K562 (cell line): ENCODE data around the gene VSIG2. TPM values are rescaled to one million over a fixed set of nuclear protein-coding genes. Genes with fewer than 3 reads are reported as not detected.

Experiments
- ARID2 ChIP-seq: fragments of 450-650 bp; IDR thresholded peaks from 2 replicates; pipeline ENCODE4 v1.6.1; 2017; ENCODE audit warnings: antibody characterized with exemption, mild to moderate bottlenecking
- CHD7 ChIP-seq: fragments of 200-600 bp; sonication (generic); IDR thresholded peaks from one replicate; pipeline ENCODE4 v1.6.1; 2012; ENCODE audit warnings: mild to moderate bottlenecking, low read depth, low read length, inconsistent platforms
- E2F6 ChIP-seq, 2 experiments: IDR thresholded peaks; 2 replicates each; pipeline ENCODE4 v1.6.1; 2011; ENCODE audit warnings: borderline replicate concordance in 1 of 2, control low read depth in 1 of 2, low read depth in 1 of 2, low read length in 1 of 2, mild to moderate bottlenecking in 1 of 2, mixed read lengths in 1 of 2, moderate library complexity in 1 of 2; ENCODE audit not compliant: insufficient read depth in 1 of 2, insufficient read length in 1 of 2, poor library complexity in 1 of 2, severe bottlenecking in 1 of 2; ENCODE audit errors: extremely low read depth in 1 of 2
- GMEB1 ChIP-seq: fragments of 250-450 bp; sonication (Bioruptor Pico); IDR thresholded peaks from 2 replicates; pipeline ENCODE4 v1.4.0; 2020; ENCODE audit warnings: mild to moderate bottlenecking
- ID3 ChIP-seq, 2 experiments: fragments of 250-450 bp in 1 of 2; fragments of 450-650 bp in 1 of 2; sonication (Bioruptor Pico) in 1 of 2; IDR thresholded peaks; 2 replicates each; pipeline versions ENCODE4 v1.6.1 to v1.8.0; 2016 to 2021; ENCODE audit warnings: mild to moderate bottlenecking in 2 of 2, moderate library complexity in 2 of 2, missing compliant biosample characterization in 1 of 2, missing genetic modification characterization in 1 of 2
- MXI1 ChIP-seq: IDR thresholded peaks from 2 replicates; pipeline ENCODE4 v1.6.1; 2011; ENCODE audit warnings: low read depth, mild to moderate bottlenecking, improper control_type of control experiment, low read length
- NRF1 ChIP-seq, 2 experiments: fragments of 450-650 bp; IDR thresholded peaks in 1 of 2; conservative IDR thresholded peaks in 1 of 2; 2 replicates each; pipeline ENCODE4 v1.6.1; 2014; ENCODE audit warnings: mild to moderate bottlenecking in 2 of 2
- RBM14 ChIP-seq: fragments of 200-400 bp; formaldehyde crosslinking; IDR thresholded peaks from 2 replicates; pipeline ENCODE4 v1.6.1; 2018; ENCODE audit warnings: low read depth, mild to moderate bottlenecking, low read length, moderate library complexity, borderline replicate concordance; ENCODE audit not compliant: insufficient read depth
- RBM22 ChIP-seq: fragments of 200-400 bp; formaldehyde crosslinking; IDR thresholded peaks from 2 replicates; pipeline ENCODE4 v1.6.1; 2018; ENCODE audit warnings: low read length, low read depth; ENCODE audit not compliant: poor library complexity, severe bottlenecking
- THRAP3 ChIP-seq: fragments of 450-650 bp; IDR thresholded peaks from 2 replicates; pipeline ENCODE4 v1.6.1; 2016; ENCODE audit warnings: mild to moderate bottlenecking, inconsistent platforms, borderline replicate concordance
- polyA plus RNA-seq, 8 experiments: library from polyadenylated mRNA; depleted of rRNA in 4 of 8; stranded (reverse) in 5 of 8; unstranded in 3 of 8; fragments of >200 nt; fragmentation: Nextera tagmentation in 2 of 8; fragmentation: Illumina TruSeq in 1 of 8; extraction: Ambion mirVana in 2 of 8; extraction: Trizol in 1 of 8; gene quantifications; 2 replicates each; pipeline versions ENCODE4 v1.2.1 to v1.2.3, GENCODE V29; 2011 to 2014; ENCODE audit warnings: inconsistent platforms in 1 of 8, missing spikeins in 1 of 8
- total RNA-seq, 7 experiments: library from RNA; depleted of rRNA in 6 of 7; stranded (reverse); fragments of >200 nt in 6 of 7; fragmentation: Illumina TruSeq in 2 of 7; extraction: Trizol in 2 of 7; gene quantifications; 2 replicates each; pipeline versions ENCODE4 v1.2.1 to v1.2.3, GENCODE V29; 2011 to 2021; ENCODE audit warnings: low replicate concordance in 1 of 7

Gene VSIG2
- total and polyA plus RNA-seq, 9 of the 15 experiments (the other 6 are each of a cell fraction or from before 2014, with no cell fraction given) = not detected

GRCh38 chr11:124799348-124800225 lies 47.5 kb upstream of the VSIG2 start (continued):
- no peak for TF ChIP-seq CHD7
- TF ChIP-seq ID3 (CRISPR knock-in tag; IDR thresholded peaks at IDR 0.05) = no peak
- TF ChIP-seq ID3 (tag; IDR thresholded peaks at IDR 0.05) = no peak
- no peak for TF ChIP-seq GMEB1 (CRISPR knock-in tag)
- no peak for TF ChIP-seq ARID2
- TF ChIP-seq E2F6 (IDR thresholded peaks at IDR 0.05; ENCODE audit: borderline replicate concordance in 1 of 2, extremely low read depth in 1 of 2, insufficient read depth in 1 of 2, insufficient read length in 1 of 2, low read depth in 1 of 2, low read length in 1 of 2, poor library complexity in 1 of 2, severe bottlenecking in 1 of 2) = no peak
- TF ChIP-seq THRAP3 = no peak
- TF ChIP-seq RBM14 = no peak
- peak in 1 of 2 experiments; percentile 25; a peak in 1 of 4 replicates for TF ChIP-seq NRF1 (conservative IDR thresholded peaks at IDR 0.05 in 1 of 2, IDR thresholded peaks at IDR 0.05 in 1 of 2)
- TF ChIP-seq MXI1 = no peak
- no peak for TF ChIP-seq RBM22
